Pancreas (tissue), 10 donors: ENCODE data around the gene UCK2. TPM values are rescaled to one million over a fixed set of nuclear protein-coding genes. Genes with fewer than 3 reads are reported as not detected.

ENCODE experiments used
- ATAC-seq, 4 donors: fragments of 200-7000 bp; cut with Tn5 transposase; one replicate each; pipeline versions ENCODE4 v1.8.0 to v1.9.1; 2020; ENCODE audit warnings: mild to moderate bottlenecking in 4 of 4, moderate library complexity in 4 of 4
- DNase-seq, 6 donors: peaks; one replicate each; pipeline ENCODE4 v3.0.0-alpha.2; 2020
- FAIRE-seq: peaks from 2 replicates; lab custom pipeline; 2012; peaks lifted over from hg19 to GRCh38; lab: Jason Lieb, UNC
- H3K27ac ChIP-seq, 4 donors: fragments of 200-600 bp; sonication (generic); 1 replicate in 3 of 4; 2 replicates in 1 of 4; pipeline versions ENCODE4 v1.5.0 to v1.8.0; 2020
- H3K27me3 ChIP-seq, 4 donors: fragments of 200-600 bp; one replicate each; pipeline ENCODE4 v1.8.0; 2021
- H3K36me3 ChIP-seq, 3 donors: fragments of 200-600 bp; sonication (generic) in 1 of 3; one replicate each; pipeline versions ENCODE4 v1.5.0 to v1.8.0; 2020 to 2021
- H3K4me1 ChIP-seq, 3 donors: fragments of 200-600 bp; one replicate each; pipeline ENCODE4 v1.8.0; 2021
- H3K4me3 ChIP-seq, 4 donors: fragments of 200-600 bp; sonication (generic) in 2 of 4; one replicate each; pipeline versions ENCODE4 v1.5.0 to v1.8.0; 2020 to 2021
- H3K9me3 ChIP-seq, 4 donors: fragments of 200-600 bp; one replicate each; pipeline ENCODE4 v1.8.0; 2021
- CTCF ChIP-seq, 4 donors: fragments of 200-600 bp; sonication (generic) in 3 of 4; IDR thresholded peaks; one replicate each; pipeline versions ENCODE4 v1.5.0 to v1.8.0; 2021; ENCODE audit warnings: antibody characterized with exemption in 4 of 4
- WGBS, 2 donors: extraction: QIAGEN DNeasy Blood & Tissue Kit; methylation state at CpG; one replicate each; pipeline ENCODE4 v1.1.7; 2013; 5-methylcytosine and 5-hydroxymethylcytosine counted together
- intact Hi-C, 3 donors: fragments of 100-400 bp; cut with DNase I; formaldehyde crosslinking; loops; one replicate each; pipeline versions ENCODE4 v1.11.1 to v1.14.2; 2022
- polyA plus RNA-seq, 2 donors: library from polyadenylated mRNA; stranded (reverse); fragments of 200-250 nt; gene quantifications; one replicate each; pipeline ENCODE4 v1.2.3, GENCODE V29; 2013
- total RNA-seq, 6 donors: library from RNA; stranded (reverse); fragmentation: NEBNext Ultra II Directional in 4 of 6; extraction: Animal tissue kit (Norgen Biotek cat#: 25700) in 4 of 6; gene quantifications; one replicate each; pipeline versions ENCODE4 v1.2.1 to v1.2.4, GENCODE V29; 2021 to 2023
- donor health status: healthy with polysubstance abuse.
- donor health status: DM: no; HTN: no; CAD: no; lungs with moderate emphysema.
- donor health status: DM: no; HTN: no; CAD: no.
- donor health status: control.
- donor health status: control.
- donor health status: Bipolar disorder and iron deficiency.
- donor health status: DM: yes; HTN: yes; CAD: no.
- donor health status: DM: no; HTN: no; CAD: no.
- donor health status: DM: no; HTN: no; CAD: no.
- donor health status: DM: yes; HTN: yes; CAD: no.

UCK2 gene
- total and polyA plus RNA-seq, 8 donors, result 10.6 to 25.5 (median 15.5) TPM

GRCh38 chr1:165890684-165891083, 63.3 kb downstream of the UCK2 start:
- Histone ChIP-seq H3K4me3 (no peak overlapping the region), H3K9me3 (no peaks in the 10 kb centered on the region), H3K36me3 (peaks cover 0 to 3% (median 2%) of the 10 kb centered on the region in 3 donors), H3K27me3 (no peaks in the 10 kb centered on the region), H3K27ac (no peak overlapping the region), H3K4me1 (peaks cover 3 to 27% (median 23%) of the 10 kb centered on the region in 3 donors)
- no peak for TF ChIP-seq CTCF (IDR thresholded peaks at IDR 0.05)
- WGBS, 2 donors, result 65 to 86% methylated on average over 1 of the region's 1 CpG
- no peak for DNase-seq
- intact Hi-C loops, result no loop called here
- peak in 1 of 4 donors; percentile 36 for ATAC-seq
- no peak for FAIRE-seq

- peaks cover 0 to 8% (median 3%) of the 10 kb centered on the region in 3 donors for H3K36me3 ChIP-seq
- H3K27ac ChIP-seq, result no peak overlapping the region
- FAIRE-seq (no peak), DNase-seq (no peak), ATAC-seq (no peak)
- 94 to 95% methylated on average over 7 of the region's 7 CpGs for WGBS, 2 donors
- no peaks in the 10 kb centered on the region for H3K9me3 ChIP-seq
- no peak overlapping the region for H3K4me3 ChIP-seq
- peaks cover 3 to 24% (median 23%) of the 10 kb centered on the region in 3 donors for H3K4me1 ChIP-seq
- TF ChIP-seq CTCF (IDR thresholded peaks at IDR 0.05), result no peak
- no peaks in the 10 kb centered on the region for H3K27me3 ChIP-seq
- intact Hi-C loops, result no loop called here
Measured at GRCh38 chr1:165891111-165891860, 63.9 kb downstream of the UCK2 start.

GRCh38 chr1:165892935-165893334, 65.5 kb downstream of the UCK2 start:
- Histone ChIP-seq H3K27ac (no peak overlapping the region), H3K4me3 (no peak overlapping the region), H3K4me1 (peaks cover 0 to 11% (median 10%) of the 10 kb centered on the region in 3 donors), H3K9me3 (no peaks in the 10 kb centered on the region), H3K36me3 (peaks cover 0 to 13% (median 3%) of the 10 kb centered on the region in 3 donors), H3K27me3 (no peaks in the 10 kb centered on the region)
- DNase-seq, result no peak
- FAIRE-seq, result no peak
- WGBS, 2 donors, result 69 to 83% methylated on average over 4 of the region's 4 CpGs
- intact Hi-C loops, result no loop called here
- ATAC-seq, result no peak
- TF ChIP-seq CTCF (IDR thresholded peaks at IDR 0.05), result no peak

GRCh38 chr1:165893507-165893906, 66.1 kb downstream of the UCK2 start:
- intact Hi-C loops, result no loop called here
- Histone ChIP-seq H3K36me3 (peaks cover 0 to 13% (median 3%) of the 10 kb centered on the region in 3 donors), H3K27me3 (no peaks in the 10 kb centered on the region), H3K4me3 (no peak overlapping the region), H3K27ac (no peak overlapping the region), H3K9me3 (no peaks in the 10 kb centered on the region), H3K4me1 (peaks cover 0 to 5% (median 5%) of the 10 kb centered on the region in 3 donors)
- WGBS, 2 donors, result 84 to 86% methylated on average over 2 of the region's 2 CpGs
- TF ChIP-seq CTCF (IDR thresholded peaks at IDR 0.05), result no peak
- FAIRE-seq (no peak), ATAC-seq (no peak), DNase-seq (no peak)

- WGBS, 2 donors, result 72 to 73% methylated on average over 4 of the region's 4 CpGs
- DNase-seq, result no peak
- no peak overlapping the region for H3K27ac ChIP-seq
- H3K27me3 ChIP-seq, result no peaks in the 10 kb centered on the region
- FAIRE-seq, result no peak
- peaks cover 3 to 7% (median 3%) of the 10 kb centered on the region in 3 donors for H3K4me1 ChIP-seq
- H3K9me3 ChIP-seq, result no peaks in the 10 kb centered on the region
- no peak overlapping the region for H3K4me3 ChIP-seq
- ATAC-seq, result no peak
- no peak for TF ChIP-seq CTCF (IDR thresholded peaks at IDR 0.05)
- H3K36me3 ChIP-seq, result peaks cover 0 to 13% (median 3%) of the 10 kb centered on the region in 3 donors
- intact Hi-C loops, result no loop called here
Measured at GRCh38 chr1:165894591-165894990, 67.2 kb downstream of the UCK2 start.
